ACHN (cell line): ENCODE data around the gene MGMT.

ENCODE experiments used
- DNase-seq: peaks from one replicate; pipeline ENCODE4 v3.0.0-alpha.2; 2015
- in situ Hi-C: cut with HindIII; loops from 2 replicates; pipeline ENCODE4 v1.10.0; 2017; ENCODE audit warnings: low sequenced_read_pairs, low pct_ligation_motif_present, low pct_unique_long_range_greater_than_20kb

Gene MGMT

DNA sequence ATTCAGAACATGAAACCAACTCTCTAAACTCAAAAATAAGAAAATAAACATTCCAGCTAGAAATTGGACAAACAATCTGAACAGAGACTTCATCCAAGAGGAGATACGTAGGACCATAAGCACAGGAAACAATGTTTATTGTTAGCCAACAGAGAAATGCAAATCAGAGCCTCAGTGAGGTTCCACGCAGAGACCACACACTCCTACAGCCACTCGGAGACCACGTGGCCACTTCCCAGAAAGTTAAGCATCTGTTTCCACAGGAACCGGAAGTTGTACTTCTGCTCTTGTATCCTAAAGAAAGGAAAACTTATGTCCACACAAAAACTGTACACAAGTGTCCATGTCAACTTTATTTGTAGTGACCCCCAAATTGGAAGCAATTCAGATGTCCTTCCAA lies 214.8 kb downstream of the MGMT start:
- no peak for DNase-seq
- in situ Hi-C loops = no loop called here

DNA sequence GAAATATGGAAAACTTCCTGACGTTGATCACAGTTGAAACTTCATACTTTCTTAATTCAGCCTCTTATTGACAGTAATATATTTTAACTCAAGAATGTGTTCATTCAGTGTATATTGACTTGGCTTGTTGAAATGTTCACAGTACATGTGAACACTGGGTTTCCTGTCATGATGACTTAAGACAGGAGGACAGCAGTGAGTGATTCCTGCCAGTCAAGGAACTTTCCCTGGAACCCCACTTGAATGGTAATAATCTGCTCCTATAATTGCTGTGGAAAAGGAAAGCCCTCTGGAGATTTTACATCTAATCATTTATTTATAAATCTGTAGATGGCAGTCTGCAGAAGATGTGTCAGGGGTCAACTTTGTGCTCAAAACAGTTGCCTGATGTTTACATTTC lies 216.5 kb downstream of the MGMT start:
- DNase-seq = no peak
- in situ Hi-C loops = no loop called here

DNA sequence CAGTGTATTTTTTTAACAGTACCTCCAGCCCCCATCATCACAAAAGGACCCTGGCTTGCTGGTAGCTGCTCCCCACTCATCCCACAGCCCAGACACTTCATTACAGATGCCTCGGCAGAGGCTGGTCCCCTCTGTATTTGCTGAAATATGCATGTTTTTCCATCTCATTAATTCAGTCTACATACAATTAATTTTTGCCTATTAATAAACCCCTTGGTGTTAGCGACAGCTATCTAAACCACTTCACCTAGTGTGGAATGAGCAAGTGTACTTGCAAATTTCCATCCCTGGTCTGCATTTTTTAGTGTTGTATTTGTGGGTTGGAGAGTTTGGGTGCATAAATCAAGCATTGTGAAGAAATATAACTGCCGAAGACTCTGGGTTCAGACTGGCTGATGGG lies 216.9 kb downstream of the MGMT start:
- in situ Hi-C loops = no loop called here
- DNase-seq = no peak

DNA sequence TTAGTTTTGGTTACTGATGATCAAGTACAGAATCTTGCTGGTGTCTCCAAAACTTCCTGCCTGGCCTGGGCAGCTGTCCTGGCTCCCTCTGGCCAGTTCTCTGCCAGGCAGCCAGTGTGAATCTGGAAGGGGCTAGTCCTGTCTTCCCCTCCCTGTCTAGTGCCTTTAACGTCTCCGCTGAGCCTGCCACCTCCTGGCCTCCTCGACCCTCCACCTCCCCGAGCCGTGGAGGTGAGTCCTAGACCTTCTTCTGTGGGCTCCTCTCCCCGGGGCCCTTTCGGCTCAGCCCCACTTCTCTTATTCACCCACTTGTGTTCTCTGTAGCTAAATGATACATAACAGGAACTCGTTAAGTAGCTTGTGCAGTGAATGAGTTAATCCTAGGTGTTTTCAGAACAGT lies 218.2 kb downstream of the MGMT start:
- no peak for DNase-seq
- in situ Hi-C loops = no loop called here

DNA sequence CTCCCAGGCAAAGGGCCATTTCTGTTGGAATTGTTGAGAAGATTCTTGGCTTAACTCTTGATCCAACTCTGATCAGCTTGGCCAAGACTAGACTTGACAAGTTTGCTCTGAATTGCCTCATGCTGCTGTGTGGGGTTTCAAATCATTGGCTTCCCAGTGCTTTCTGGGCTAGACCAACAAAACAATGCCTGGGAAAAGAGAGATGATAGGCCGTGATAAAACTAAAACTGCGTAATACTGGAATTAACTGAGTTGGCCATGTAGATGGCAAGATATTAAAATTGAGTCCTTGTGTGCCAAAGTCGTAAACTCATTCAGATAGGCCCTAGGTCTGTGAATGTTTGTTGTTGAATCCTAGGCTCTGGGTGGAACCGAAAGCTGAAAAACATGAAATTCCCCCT lies 222.6 kb downstream of the MGMT start:
- DNase-seq = no peak
- in situ Hi-C loops = no loop called here

DNA sequence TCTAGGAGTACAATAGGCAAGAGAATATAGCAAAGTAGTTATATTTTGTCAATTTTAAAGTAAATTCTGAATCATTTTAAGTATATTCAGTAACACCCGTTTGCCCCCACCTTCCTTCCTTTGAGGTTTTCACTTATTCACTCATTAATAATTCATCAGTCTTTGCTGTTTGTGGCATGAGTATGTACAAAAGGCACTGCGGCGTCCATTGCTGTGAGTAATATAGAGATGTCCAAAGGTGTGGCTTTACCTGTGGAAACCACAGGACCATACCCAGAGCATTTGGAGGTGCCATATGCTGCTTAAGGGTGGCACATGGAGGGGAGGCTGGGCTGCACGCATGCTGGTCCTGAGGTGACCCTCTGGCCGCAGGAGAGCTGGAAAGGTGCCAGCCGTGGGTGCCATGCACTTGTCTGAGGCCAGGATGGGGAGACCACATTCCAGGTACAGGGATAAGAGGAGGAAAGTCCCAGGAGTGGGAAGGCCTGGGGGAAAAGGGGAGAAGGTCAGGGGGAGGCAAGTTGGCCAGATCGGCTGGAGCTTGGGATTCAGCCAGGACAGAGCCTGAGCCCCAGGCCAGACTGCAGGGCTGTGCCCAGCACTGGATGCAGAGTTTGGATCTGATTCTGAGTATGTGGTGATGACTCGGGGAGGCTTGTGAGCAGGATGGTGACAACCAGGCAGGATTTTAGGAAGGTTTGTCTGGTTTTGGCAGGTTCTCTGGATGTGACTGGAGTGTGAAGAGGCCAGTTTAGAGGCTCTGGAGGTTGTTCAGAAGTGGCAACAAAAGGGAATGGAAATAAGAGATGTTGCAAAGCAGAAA lies 223.4 kb downstream of the MGMT start:
- in situ Hi-C loops = no loop called here
- DNase-seq = peak; percentile 28

DNA sequence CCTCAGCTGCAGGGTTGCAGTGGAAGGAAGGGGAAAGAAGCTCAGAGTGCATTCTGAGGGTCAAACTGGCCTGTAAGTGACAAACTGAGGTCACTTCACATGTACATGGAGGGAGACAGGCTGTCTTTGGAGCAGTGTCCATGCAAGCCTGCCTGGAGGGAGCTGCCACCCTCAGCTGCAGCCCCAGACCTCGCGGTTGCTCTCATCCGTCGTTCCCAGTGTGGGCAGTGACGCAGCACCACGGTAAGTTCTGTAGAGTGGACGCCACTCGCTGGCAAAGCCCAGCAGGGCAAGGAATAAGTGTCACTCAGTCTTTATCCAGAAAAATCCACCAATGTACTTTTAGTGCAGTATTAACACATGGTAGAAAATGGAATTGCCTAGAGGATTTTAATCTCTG lies 225.7 kb downstream of the MGMT start:
- in situ Hi-C loops = no loop called here
- DNase-seq = no peak

DNA sequence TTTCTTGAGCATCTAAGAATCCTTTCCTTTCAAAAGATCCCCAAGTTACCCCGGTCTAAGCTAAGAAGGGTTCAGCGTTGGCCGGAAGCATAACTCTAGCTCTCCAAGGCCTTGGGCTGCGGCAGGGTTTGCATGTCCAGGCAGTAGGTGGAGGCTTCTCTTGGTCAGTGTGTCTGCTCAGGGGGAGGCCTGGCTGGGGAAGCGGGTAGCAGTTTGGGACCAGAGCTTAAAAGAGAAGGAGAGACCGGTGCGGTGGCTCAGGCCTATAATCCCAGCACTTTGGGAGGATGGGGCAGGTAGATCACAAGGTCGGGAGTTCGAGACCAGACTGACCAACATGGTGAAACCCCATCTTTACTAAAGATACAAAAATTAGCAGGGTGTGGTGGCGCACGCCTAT lies 226.3 kb downstream of the MGMT start:
- in situ Hi-C loops = no loop called here
- DNase-seq = no peak

DNA sequence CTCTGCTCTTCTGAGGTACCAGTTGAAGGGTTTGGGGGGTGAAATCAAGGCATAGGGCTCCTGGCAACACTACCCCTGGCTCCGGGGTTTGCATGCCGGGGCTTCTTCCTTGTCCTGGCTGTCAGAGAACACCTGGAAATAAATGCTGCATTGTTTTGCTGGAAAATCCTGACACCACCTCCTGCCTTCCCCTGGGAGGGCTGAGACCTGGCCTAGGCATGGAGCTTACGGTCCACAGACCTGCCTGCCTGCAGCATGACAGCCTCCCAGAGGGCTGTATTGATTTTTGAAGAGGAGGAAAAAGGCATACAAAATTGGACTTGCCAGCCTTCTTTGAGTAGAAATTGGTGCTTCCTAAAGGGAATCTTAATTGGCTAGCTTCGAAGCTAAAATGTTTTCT lies 227.1 kb downstream of the MGMT start:
- DNase-seq = no peak
- in situ Hi-C loops = no loop called here

DNA sequence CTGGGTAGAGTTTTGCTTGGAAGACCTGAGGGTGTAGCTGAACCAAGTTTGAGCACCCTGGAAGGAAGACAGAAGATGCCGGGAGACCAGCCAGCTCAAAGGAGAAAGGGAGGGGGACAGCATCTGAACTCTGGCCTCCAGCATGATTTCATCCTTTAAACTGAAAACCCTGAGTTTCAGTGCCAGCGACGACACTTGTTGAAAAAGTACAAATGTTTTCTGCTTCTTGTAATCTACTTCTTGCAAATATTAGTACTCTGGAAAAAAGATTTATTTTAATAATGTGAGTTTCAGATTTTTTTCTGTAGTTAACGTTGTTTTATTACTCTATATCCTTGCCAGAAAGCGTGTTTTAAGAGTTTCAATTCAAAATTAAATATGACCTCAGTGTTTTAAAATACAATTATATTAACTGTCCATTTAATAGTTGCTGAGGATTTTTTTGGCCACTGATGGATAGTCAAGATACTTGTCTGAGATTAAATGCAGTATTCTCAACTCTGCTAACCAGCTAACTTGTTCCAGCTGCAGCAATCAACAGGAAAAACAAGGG lies 227.7 kb downstream of the MGMT start:
- DNase-seq = no peak
- in situ Hi-C loops = no loop called here

DNA sequence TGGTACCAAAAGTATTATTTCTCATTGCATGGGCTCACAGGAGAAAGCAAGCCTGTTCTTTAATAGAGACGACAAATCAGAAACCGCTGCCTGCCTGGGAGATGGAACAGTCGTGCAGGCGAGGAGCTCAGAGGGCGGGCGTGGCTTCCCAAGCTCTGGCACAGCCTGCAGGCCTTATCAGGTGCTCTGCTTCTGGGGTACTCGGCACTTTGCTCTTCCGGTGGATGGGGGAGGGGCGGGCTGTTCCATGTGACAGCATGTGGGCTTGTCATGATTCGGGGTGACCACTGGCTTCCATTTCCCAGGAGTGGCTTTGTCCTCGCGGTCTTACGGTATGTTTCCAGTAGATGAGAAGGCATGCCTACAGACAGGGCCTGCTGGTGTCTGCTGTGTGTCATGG lies 228.6 kb downstream of the MGMT start:
- in situ Hi-C loops = no loop called here

DNA sequence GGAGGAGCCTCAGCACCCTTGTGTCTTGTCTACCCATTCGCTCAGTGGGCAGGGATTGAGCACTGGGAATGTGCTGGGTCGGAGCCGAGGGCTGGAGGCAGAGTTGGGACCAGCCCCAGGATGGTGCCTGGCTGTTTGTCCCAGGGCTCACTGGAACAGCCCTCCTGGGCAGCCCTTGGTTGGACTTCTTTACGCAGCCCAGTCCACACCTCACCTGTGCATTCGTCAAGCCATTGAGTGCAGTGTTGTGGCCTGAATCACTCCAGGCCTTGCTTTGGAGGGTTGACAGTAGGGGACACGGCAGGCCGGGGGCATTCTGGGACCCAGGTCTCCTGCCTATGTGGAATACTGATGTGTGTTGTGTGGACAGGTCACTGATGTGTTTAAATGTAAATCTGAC lies 229.6 kb downstream of the MGMT start:
- in situ Hi-C loops = no loop called here
- DNase-seq = no peak

More for the DNA sequence above, 228.6 kb downstream of the MGMT start:
- DNase-seq = no peak

DNA sequence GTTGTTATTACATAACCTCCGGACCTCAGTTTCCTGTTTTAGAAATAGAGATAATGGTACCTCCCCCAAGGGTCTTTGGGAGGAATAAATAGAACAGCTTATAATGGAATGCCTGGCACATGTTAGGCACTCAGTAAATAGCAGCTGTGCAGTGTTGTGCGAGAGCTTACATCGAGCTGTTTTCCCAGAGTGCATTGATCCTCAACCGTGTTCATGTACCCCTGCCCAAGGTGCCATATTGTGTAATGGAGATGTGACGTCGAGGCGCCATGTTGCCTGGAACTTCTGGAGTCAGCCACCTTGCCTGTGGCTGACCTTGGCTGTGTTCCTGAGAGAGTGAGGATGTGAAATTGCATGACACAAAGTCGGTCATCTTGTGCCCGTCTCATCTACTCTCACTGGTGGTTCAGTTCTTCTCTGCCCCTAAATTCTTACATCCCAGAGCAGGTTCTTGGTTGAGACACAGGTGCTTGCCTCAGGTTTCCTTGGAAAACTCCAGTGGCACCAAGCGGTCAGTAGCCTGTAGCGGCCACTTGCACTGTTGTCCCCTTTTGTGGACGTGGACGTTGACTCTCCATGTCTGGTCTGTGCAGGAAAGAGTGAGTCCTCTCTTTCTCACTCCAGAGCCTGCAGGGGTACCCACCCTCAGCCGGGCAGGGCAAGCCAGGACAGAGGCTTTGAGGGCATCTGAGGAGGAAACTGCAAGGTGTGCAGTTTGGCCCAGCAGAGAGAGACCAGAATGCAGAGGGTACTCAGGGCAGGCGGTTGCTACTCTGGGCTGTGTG lies 230.6 kb downstream of the MGMT start:
- in situ Hi-C loops = no loop called here
- no peak for DNase-seq

DNA sequence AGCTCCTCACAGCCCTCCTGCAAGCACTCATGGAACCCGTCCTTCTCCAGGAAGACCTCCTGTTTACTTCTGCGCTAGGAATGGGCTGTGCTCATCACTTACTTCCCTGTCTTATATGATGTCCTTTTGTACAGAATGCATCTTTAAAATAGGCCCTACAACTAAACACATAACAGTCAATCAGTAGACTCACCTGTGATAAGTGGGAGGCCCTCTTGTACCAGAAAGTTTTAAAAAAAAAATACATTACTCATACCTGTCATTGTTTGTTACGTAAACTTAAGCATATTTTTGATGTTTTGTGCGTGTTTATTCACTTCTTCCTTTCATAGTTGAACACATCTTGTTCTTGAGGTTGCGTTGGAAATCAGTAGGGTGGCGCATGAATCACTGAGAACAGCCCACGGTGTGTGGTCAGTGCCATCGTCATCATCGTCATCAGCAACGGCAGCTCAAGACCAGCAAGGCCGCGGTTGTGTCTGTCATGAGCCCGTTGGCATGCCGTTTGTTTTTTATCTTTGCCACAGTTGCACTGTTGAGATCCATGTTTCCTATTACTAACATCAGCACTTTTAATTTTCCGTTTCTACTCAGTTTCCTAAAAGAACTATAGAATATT lies 232.8 kb downstream of the MGMT start:
- no peak for DNase-seq
- in situ Hi-C loops = no loop called here

DNA sequence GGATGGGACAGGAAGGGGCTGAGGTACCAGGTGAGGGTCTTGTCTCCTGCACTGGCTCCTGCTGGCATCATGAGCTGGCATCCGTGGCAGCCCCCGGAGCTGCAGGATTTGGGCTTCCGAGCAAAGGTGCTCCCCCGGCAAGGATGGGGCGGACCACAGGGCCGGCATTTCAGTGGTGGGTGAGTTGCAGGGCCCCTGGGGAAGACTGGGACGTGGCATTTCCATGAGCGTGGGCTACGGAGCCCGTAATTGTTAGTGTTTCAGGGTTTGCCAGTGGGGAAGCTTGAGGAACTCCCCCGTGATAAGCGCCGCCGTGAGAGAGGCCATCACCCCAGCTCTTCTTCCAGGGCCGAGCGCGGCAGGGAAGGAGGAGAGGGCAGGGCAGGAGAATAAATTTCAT lies 235.6 kb downstream of the MGMT start:
- DNase-seq = no peak
- in situ Hi-C loops = no loop called here

DNA sequence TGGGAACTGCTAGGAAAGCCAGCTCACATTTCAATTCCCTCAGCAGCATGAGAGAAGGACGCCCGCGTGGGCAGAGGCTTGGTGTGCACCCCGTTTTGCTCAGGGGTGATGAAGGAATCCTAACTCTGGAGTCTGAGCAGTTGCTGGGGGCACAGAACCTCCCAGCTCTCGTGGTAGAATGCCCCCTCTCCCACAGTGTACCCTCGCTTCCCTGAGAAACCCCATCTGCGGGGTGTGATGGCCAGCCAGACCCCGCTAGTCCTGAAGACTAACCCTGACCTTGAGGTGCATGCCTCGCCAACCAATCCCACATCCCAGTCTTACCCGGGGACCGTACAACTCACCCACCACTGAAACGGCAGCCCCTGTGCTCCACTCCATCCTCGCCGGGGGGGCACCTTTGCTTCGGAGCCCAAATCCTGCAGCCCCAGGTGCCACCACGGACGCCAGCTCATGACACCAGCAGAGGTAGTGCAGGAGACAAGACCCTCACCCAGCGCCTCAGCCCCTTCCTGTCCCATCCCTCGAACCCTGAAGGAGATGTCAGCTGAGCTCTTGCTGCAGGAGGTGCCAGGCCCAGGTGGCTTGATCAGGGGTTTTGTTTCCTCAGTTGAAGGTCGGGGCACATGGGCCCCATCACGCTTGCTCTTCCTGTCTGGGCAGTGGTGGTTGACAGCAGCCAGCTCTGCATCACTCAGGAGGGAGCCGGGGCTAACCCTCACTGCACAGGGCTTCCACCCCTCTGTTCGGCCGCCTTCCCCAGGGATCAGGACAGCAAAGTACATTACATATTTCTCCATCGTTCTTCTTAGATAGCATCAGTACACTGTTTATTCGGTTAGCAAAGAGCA lies 236.5 kb downstream of the MGMT start:
- in situ Hi-C loops = no loop called here
- no peak for DNase-seq

DNA sequence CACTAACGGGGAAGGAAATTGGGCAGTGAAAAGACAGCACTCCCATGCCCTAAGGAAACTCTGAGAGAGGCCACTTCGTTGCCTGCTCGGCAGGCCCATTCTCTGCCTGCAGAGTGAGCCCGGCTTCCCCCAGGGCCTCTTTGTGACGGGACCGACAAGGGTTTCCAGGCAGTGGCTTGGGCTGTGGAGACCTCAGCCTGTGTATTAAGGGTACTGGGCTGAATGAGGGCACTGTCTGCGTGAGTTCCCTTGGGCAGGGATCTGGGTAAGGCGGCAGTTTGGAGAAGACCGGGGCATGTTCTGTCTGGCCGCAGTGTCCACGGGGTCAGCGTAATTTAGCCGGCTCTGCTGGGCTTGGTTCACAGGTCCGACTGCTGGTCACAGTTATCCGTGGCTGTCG lies 237.2 kb downstream of the MGMT start:
- DNase-seq = no peak
- in situ Hi-C loops = no loop called here

DNA sequence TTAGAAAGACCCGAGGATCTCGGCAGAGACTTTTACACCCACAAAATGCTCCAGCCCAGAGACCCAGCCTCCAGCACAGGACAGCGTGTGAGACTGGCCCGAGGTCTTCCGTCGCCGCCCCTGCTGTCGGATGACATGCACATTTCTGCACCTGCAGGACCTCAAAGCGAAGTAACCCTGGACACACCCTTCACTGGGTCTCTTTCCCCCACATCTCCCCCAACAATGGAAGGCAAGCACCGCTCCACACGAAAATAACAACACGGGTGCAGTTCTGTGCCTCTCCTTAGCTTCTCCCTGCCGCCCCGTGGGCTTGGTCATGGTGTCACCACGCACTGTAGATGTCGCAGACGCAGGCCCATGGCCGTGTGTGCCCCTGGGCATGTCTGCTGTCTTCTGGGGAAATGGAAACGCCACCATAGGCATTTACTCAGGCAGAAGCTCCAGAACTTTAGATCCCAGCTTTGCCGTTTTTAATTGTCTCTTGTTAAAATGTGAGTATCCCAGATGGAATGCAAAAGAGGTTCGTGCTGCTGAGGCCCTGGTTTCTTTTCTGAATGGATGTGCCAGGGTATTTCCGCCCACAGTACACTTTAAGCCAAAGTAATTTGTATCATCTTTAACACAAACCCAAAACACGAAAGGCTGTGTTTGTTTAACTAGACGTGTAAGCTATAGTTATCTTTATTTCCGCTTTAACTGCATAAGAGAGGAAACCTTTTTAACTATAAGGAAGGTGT lies 237.9 kb downstream of the MGMT start:
- DNase-seq = no peak
- in situ Hi-C loops = no loop called here
